ENCODE measurements around the gene MINDY2. TPM values are rescaled to one million over a fixed set of nuclear protein-coding genes. Genes with fewer than 3 reads are reported as not detected.

The MINDY2 gene
- total RNA-seq, 1 experiment from 2014 or later = 17.6 TPM

DNA sequence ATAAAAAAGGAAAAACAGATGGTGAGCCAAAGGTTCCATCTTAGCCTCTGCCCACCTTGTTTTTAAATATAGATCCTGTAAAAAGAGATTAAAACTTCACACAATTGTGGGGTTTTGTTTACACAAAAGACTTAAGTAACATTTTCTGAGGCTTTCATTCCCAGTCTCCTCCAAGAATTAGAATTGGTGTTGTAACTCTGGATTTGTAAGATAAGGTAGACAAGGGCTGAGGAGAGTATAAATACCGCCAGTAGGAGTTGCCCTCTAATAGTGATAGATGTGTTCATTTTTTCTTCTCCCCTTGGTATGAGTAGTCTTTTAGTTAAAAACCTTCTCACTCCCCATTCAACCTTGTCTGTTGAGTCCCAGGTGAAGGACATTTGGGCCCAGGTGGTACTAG is 8.5 kb downstream of the MINDY2 start:
- no peak for ATAC-seq
- no peak for TF ChIP-seq RAD21 (IDR thresholded peaks at IDR 0.05; ENCODE audit: low read depth)
- no peak for TF ChIP-seq SP1 (IDR thresholded peaks at IDR 0.05; ENCODE audit: low read depth)
- no peak for TF ChIP-seq SRF (IDR thresholded peaks at IDR 0.05; ENCODE audit: low read depth)
- no peak for TF ChIP-seq CEBPB (IDR thresholded peaks at IDR 0.05; ENCODE audit: low read depth)
- no peak for TF ChIP-seq ZFX (IDR thresholded peaks at IDR 0.05)
- TF ChIP-seq FOSL1 (IDR thresholded peaks at IDR 0.05; ENCODE audit: low read depth) = no peak
- TF ChIP-seq MAX (IDR thresholded peaks at IDR 0.05) = no peak
- no peak for TF ChIP-seq POLR2A (IDR thresholded peaks at IDR 0.05; ENCODE audit: borderline replicate concordance, extremely low read depth, insufficient read depth, insufficient read length)
- no peaks in the 10 kb centered on the region for H3K27me3 ChIP-seq (ENCODE audit: insufficient read depth, low read length)
- CTCF ChIA-PET = interaction anchor here (2.1 kb wide), 1 partner anchor 9 kb away, joined by 5 read pairs; the partner anchor contains the start of gene MINDY2
- no TSS peak for BruUV-seq (replicated peaks)
- no peak overlapping the region for H2AFZ ChIP-seq (ENCODE audit: low read depth, low read length, poor library complexity, severe bottlenecking)
- no peak for DNase-seq (ENCODE audit: low read depth, low spot score)
- RAD21 ChIA-PET (ENCODE audit: low non-redundant PET in 1 of 2, low total read pairs in 2 of 2, uncharacterized antibody in 2 of 2, unreplicated experiment in 2 of 2) = no interaction called here
- POLR2A ChIA-PET = interaction anchor here (0.6 kb wide), 1 partner anchor 310 kb away, joined by 3 read pairs; no protein-coding TSS in a partner anchor
- peaks cover 38% of the 10 kb centered on the region for H3K79me2 ChIP-seq (ENCODE audit: insufficient read depth, low read length)
- no peaks in the 10 kb centered on the region; a peak in 1 of 4 replicates for H3K36me3 ChIP-seq (ENCODE audit: control insufficient read depth in 1 of 2, insufficient read depth in 2 of 2, low read length in 2 of 2)
- intact Hi-C loops (cut with micrococcal nuclease) = no loop called here
- H3K4me2 ChIP-seq (ENCODE audit: low read length) = no peak overlapping the region
- H3K4me1 ChIP-seq (ENCODE audit: control insufficient read depth in 1 of 2, insufficient read depth in 2 of 2, low read length in 2 of 2) = no peaks in the 10 kb centered on the region
- H3K9me3 ChIP-seq (ENCODE audit: control insufficient read depth in 1 of 2, insufficient read depth in 1 of 2, low read depth in 1 of 2, low read length in 2 of 2) = no peaks in the 10 kb centered on the region
- no peaks in the 10 kb centered on the region for H4K20me1 ChIP-seq (ENCODE audit: insufficient read depth)
- no peak overlapping the region for H3K4me3 ChIP-seq (replicated peaks in 1 of 2; ENCODE audit: low read depth in 1 of 2, low read length in 2 of 2)
- no peaks in the 10 kb centered on the region for H3K9me2 ChIP-seq (ENCODE audit: insufficient read depth)
- no peak overlapping the region for H3K9ac ChIP-seq (ENCODE audit: low read length)
- H3K27ac ChIP-seq (ENCODE audit: low read depth, low read length) = no peak overlapping the region

DNA sequence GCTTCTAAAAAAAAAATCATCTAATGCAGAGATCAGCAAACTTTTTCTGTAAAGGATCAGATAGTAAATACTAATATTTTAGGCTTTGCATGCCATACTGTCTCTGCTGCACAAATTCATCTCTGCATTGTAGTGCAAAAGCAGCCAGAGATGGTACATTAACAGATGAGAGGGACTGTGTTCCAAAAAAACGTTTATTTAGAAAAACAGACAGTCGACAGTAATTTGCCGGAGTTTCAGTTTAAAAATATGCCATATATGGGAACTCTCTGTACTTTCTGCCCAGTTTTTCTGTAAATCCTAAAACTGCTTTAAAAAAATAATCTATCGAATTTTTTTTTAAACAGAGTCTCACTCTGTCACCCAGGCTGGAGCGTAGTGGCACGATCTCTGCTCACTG is 14.3 kb downstream of the MINDY2 start:
- Histone ChIP-seq H3K9ac (ENCODE audit: low read length) (no peak overlapping the region), H3K27me3 (ENCODE audit: insufficient read depth, low read length) (no peaks in the 10 kb centered on the region), H3K9me3 (ENCODE audit: control insufficient read depth in 1 of 2, insufficient read depth in 1 of 2, low read depth in 1 of 2, low read length in 2 of 2) (no peaks in the 10 kb centered on the region), H3K27ac (ENCODE audit: low read depth, low read length) (no peak overlapping the region), H3K4me2 (ENCODE audit: low read length) (no peak overlapping the region), H3K9me2 (ENCODE audit: insufficient read depth) (no peaks in the 10 kb centered on the region), H2AFZ (ENCODE audit: low read depth, low read length, poor library complexity, severe bottlenecking) (no peak overlapping the region), H4K20me1 (ENCODE audit: insufficient read depth) (no peaks in the 10 kb centered on the region), H3K36me3 (ENCODE audit: control insufficient read depth in 1 of 2, insufficient read depth in 2 of 2, low read length in 2 of 2) (no peaks in the 10 kb centered on the region; a peak in 1 of 4 replicates), H3K4me3 (replicated peaks in 1 of 2; ENCODE audit: low read depth in 1 of 2, low read length in 2 of 2) (no peak overlapping the region), H3K4me1 (ENCODE audit: control insufficient read depth in 1 of 2, insufficient read depth in 2 of 2, low read length in 2 of 2) (no peaks in the 10 kb centered on the region), H3K79me2 (ENCODE audit: insufficient read depth, low read length) (peaks cover 9% of the 10 kb centered on the region; the same call in 1 of the 2 replicates)
- no TSS peak for BruUV-seq (replicated peaks)
- RAD21 ChIA-PET (ENCODE audit: low non-redundant PET in 1 of 2, low total read pairs in 2 of 2, uncharacterized antibody in 2 of 2, unreplicated experiment in 2 of 2) = no interaction called here
- intact Hi-C loops (cut with micrococcal nuclease) = no loop called here
- ATAC-seq (no peak), DNase-seq (ENCODE audit: low read depth, low spot score) (no peak)
- POLR2A ChIA-PET = no interaction called here
- CTCF ChIA-PET = no interaction called here
- TF ChIP-seq CBX3 (IDR thresholded peaks at IDR 0.05; ENCODE audit: low read depth) (no peak), SP1 (IDR thresholded peaks at IDR 0.05; ENCODE audit: low read depth) (no peak), REST (IDR thresholded peaks at IDR 0.05; ENCODE audit: low read depth) (no peak), JUND (IDR thresholded peaks at IDR 0.05) (no peak), ELF1 (IDR thresholded peaks at IDR 0.05; ENCODE audit: borderline replicate concordance, low read depth) (no peak), SIN3A (IDR thresholded peaks at IDR 0.05; ENCODE audit: low read depth) (no peak), MAX (IDR thresholded peaks at IDR 0.05) (no peak), FOSL1 (IDR thresholded peaks at IDR 0.05; ENCODE audit: low read depth) (no peak), ZBTB33 (IDR thresholded peaks at IDR 0.05; ENCODE audit: extremely low read depth, insufficient replicate concordance, low read length) (no peak)
- TF ChIP-seq, protein P1, sequence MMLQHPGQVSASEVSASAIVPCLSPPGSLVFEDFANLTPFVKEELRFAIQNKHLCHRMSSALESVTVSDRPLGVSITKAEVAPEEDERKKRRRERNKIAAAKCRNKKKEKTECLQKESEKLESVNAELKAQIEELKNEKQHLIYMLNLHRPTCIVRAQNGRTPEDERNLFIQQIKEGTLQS (IDR thresholded peaks at IDR 0.05) = no peak
